ENCODE data around the gene SURF1.
A peak's percentile ranks its signal among the peaks of the same experiment; 100 is the strongest.
"Not testable (repeated sequence)": the region's sequence is repeated elsewhere in the genome, so short reads cannot be mapped to it uniquely, and the experiment has no call there.

Gene SURF1

GRCh38 chr9:133334161-133334560 is 22.1 kb downstream of the SURF1 start:
- H3K4me3 ChIP-seq (ENCODE audit: low read depth, low read length) = no peak overlapping the region
- no peak for TF ChIP-seq CTCF (IDR thresholded peaks at IDR 0.05; ENCODE audit: low read depth, low read length)

- TF ChIP-seq CTCF (IDR thresholded peaks at IDR 0.05; ENCODE audit: low read depth, low read length) = no peak
Observed at GRCh38 chr9:133333566-133333965, 22.7 kb downstream of the SURF1 start.

GRCh38 chr9:133333011-133333410 is 23.3 kb downstream of the SURF1 start:
- no peak overlapping the region for H3K4me3 ChIP-seq (ENCODE audit: low read depth, low read length)
- no peak for TF ChIP-seq CTCF (IDR thresholded peaks at IDR 0.05; ENCODE audit: low read depth, low read length)

More at GRCh38 chr9:133333566-133333965, 22.7 kb downstream of the SURF1 start:
- H3K4me3 ChIP-seq (ENCODE audit: low read depth, low read length) = no peak overlapping the region

GRCh38 chr9:133332381-133332730 is 23.9 kb downstream of the SURF1 start:
- no peak overlapping the region for H3K4me3 ChIP-seq (ENCODE audit: low read depth, low read length)
- no peak for TF ChIP-seq CTCF (IDR thresholded peaks at IDR 0.05; ENCODE audit: low read depth, low read length)

GRCh38 chr9:133331641-133332380 is 24.5 kb downstream of the SURF1 start:
- H3K4me3 ChIP-seq (ENCODE audit: low read depth, low read length) = no peak overlapping the region
- no peak for TF ChIP-seq CTCF (IDR thresholded peaks at IDR 0.05; ENCODE audit: low read depth, low read length)

- no peak overlapping the region for H3K4me3 ChIP-seq (ENCODE audit: low read depth, low read length)
- TF ChIP-seq CTCF (IDR thresholded peaks at IDR 0.05; ENCODE audit: low read depth, low read length) = no peak
Observed at GRCh38 chr9:133331221-133331620, 25.1 kb downstream of the SURF1 start.

- TF ChIP-seq CTCF (IDR thresholded peaks at IDR 0.05; ENCODE audit: low read depth, low read length) = peak; percentile 45
- H3K4me3 ChIP-seq (ENCODE audit: low read depth, low read length) = not testable (repeated sequence)
Observed at GRCh38 chr9:133329306-133330156, 26.8 kb downstream of the SURF1 start.

Data from WI38 (cell line).